H9 (cell line): ENCODE measurements around the gene CD68. TPM values are rescaled to one million over a fixed set of nuclear protein-coding genes. Genes with fewer than 3 reads are reported as not detected.

Experiments used
- DNase-seq: peaks from one replicate; pipeline ENCODE4 v3.0.0-alpha.2; 2017
- H2AFZ ChIP-seq: one replicate; pipeline ENCODE4 v1.6.1; 2013; ENCODE audit warnings: mild to moderate bottlenecking, low read length, control low read depth, moderate library complexity
- H2AK5ac ChIP-seq: 2 replicates; pipeline ENCODE4 v1.6.1; 2013; ENCODE audit warnings: low read length, control low read depth, mixed read lengths; ENCODE audit not compliant: insufficient read length
- H2BK120ac ChIP-seq: one replicate; pipeline ENCODE4 v1.6.1; 2013; ENCODE audit warnings: low read depth, mild to moderate bottlenecking, low read length, control low read depth, inconsistent platforms; ENCODE audit not compliant: poor library complexity, severe bottlenecking
- H2BK12ac ChIP-seq: 2 replicates; pipeline ENCODE4 v1.6.1; 2013; ENCODE audit warnings: low read length, control low read depth, mixed read lengths, low read depth; ENCODE audit not compliant: insufficient read length
- H2BK15ac ChIP-seq: 2 replicates; pipeline ENCODE4 v1.6.1; 2013; ENCODE audit warnings: low read depth, low read length, control low read depth
- H2BK20ac ChIP-seq: one replicate; pipeline ENCODE4 v1.6.1; 2013; ENCODE audit warnings: low read depth, mild to moderate bottlenecking, low read length, control low read depth, inconsistent platforms; ENCODE audit not compliant: poor library complexity, severe bottlenecking
- H2BK5ac ChIP-seq: 2 replicates; pipeline ENCODE4 v1.6.1; 2013; ENCODE audit warnings: low read length, control low read depth, mixed read lengths; ENCODE audit not compliant: insufficient read length
- H3K14ac ChIP-seq: 2 replicates; pipeline ENCODE4 v1.6.1; 2013; ENCODE audit warnings: low read length, control low read depth; ENCODE audit not compliant: insufficient read depth
- H3K18ac ChIP-seq: 2 replicates; pipeline ENCODE4 v1.6.1; 2013; ENCODE audit warnings: low read depth, mild to moderate bottlenecking, mixed read lengths, low read length, control low read depth; ENCODE audit not compliant: insufficient read length
- H3K23ac ChIP-seq: 2 replicates; pipeline ENCODE4 v1.6.1; 2013; ENCODE audit warnings: low read length, control low read depth, mixed read lengths, low read depth; ENCODE audit not compliant: insufficient read length
- H3K23me2 ChIP-seq: 2 replicates; pipeline ENCODE4 v1.6.1; 2013; ENCODE audit warnings: low read depth, mild to moderate bottlenecking, mixed read lengths, low read length, control low read depth; ENCODE audit not compliant: insufficient read length, poor library complexity, severe bottlenecking
- H3K27ac ChIP-seq: 2 replicates; pipeline ENCODE4 v1.5.1; 2013; ENCODE audit warnings: low read length, control low read depth, mixed read lengths, low read depth; ENCODE audit not compliant: insufficient read length
- H3K27me3 ChIP-seq: 2 replicates; pipeline ENCODE4 v1.6.1; 2013; ENCODE audit warnings: low read length, control low read depth, inconsistent platforms; ENCODE audit not compliant: insufficient read depth
- H3K4ac ChIP-seq: 2 replicates; pipeline ENCODE4 v1.6.1; 2013; ENCODE audit warnings: low read depth, mild to moderate bottlenecking, control low read depth, inconsistent platforms, low read length, moderate library complexity
- H3K4me1 ChIP-seq: 2 replicates; pipeline ENCODE4 v1.6.1; 2013; ENCODE audit warnings: low read length, control low read depth, inconsistent platforms; ENCODE audit not compliant: insufficient read depth
- H3K4me2 ChIP-seq: 2 replicates; pipeline ENCODE4 v1.6.1; 2013; ENCODE audit warnings: low read length, control low read depth, mixed read lengths; ENCODE audit not compliant: insufficient read length, insufficient read depth
- H3K56ac ChIP-seq: 2 replicates; pipeline ENCODE4 v1.6.1; 2013; ENCODE audit warnings: low read depth, mild to moderate bottlenecking, mixed read lengths, low read length, control low read depth; ENCODE audit not compliant: insufficient read length
- H3K79me1 ChIP-seq: 2 replicates; pipeline ENCODE4 v1.6.1; 2013; ENCODE audit warnings: low read depth, mild to moderate bottlenecking, moderate library complexity, low read length, control low read depth, inconsistent platforms; ENCODE audit not compliant: insufficient read depth, poor library complexity, severe bottlenecking
- H3K79me2 ChIP-seq: 2 replicates; pipeline ENCODE4 v1.6.1; 2013; ENCODE audit warnings: low read length, control low read depth, inconsistent platforms; ENCODE audit not compliant: insufficient read depth
- H3K9ac ChIP-seq: 2 replicates; pipeline ENCODE4 v1.6.1; 2013; ENCODE audit warnings: low read length, control low read depth, mixed read lengths; ENCODE audit not compliant: insufficient read length; ENCODE audit errors: extremely low read depth
- H3K9me3 ChIP-seq: one replicate; pipeline ENCODE4 v1.6.1; 2013; ENCODE audit warnings: low read depth, low read length, inconsistent platforms; ENCODE audit not compliant: control insufficient read depth
- H3T11ph ChIP-seq: one replicate; pipeline ENCODE4 v1.6.1; 2013; ENCODE audit warnings: mild to moderate bottlenecking, low read length, control low read depth, inconsistent platforms
- H4K20me1 ChIP-seq: one replicate; pipeline ENCODE4 v1.6.1; 2013; ENCODE audit not compliant: control insufficient read depth, insufficient read length, insufficient read depth
- H4K5ac ChIP-seq: 2 replicates; pipeline ENCODE4 v1.6.1; 2013; ENCODE audit warnings: low read depth, mild to moderate bottlenecking, mixed read lengths, low read length, control low read depth; ENCODE audit not compliant: insufficient read length
- H4K8ac ChIP-seq: replicated peaks from 2 replicates; pipeline ENCODE4 v1.6.1; 2013; ENCODE audit warnings: low read length, control low read depth, mixed read lengths, low read depth; ENCODE audit not compliant: insufficient read length
- H4K91ac ChIP-seq: 2 replicates; pipeline ENCODE4 v1.6.1; 2013; ENCODE audit warnings: low read depth, mild to moderate bottlenecking, moderate library complexity, mixed read lengths, low read length, control low read depth; ENCODE audit not compliant: insufficient read length
- H3K27ac Mint-ChIP-seq, 3 experiments: 2 replicates in 2 of 3; 3 replicates in 1 of 3; pipeline ENCODE4 v1.8.0; 2020 to 2021; ENCODE audit warnings: mixed read lengths in 3 of 3, mild to moderate bottlenecking in 1 of 3, moderate library complexity in 1 of 3
- H3K27me3 Mint-ChIP-seq: 2 replicates; pipeline ENCODE4 v1.8.0; 2021; ENCODE audit warnings: low read depth, mild to moderate bottlenecking, moderate library complexity, mixed read lengths
- H3K36me3 Mint-ChIP-seq, 3 experiments: 2 replicates in 2 of 3; 3 replicates in 1 of 3; pipeline ENCODE4 v1.8.0; 2020 to 2021; ENCODE audit warnings: low read depth in 3 of 3, mixed read lengths in 3 of 3; ENCODE audit not compliant: insufficient read depth in 1 of 3
- H3K4me1 Mint-ChIP-seq, 2 experiments: 2 replicates each; pipeline ENCODE4 v1.8.0; 2020; ENCODE audit warnings: mixed read lengths in 2 of 2
- H3K4me3 Mint-ChIP-seq, 2 experiments: 2 replicates in 1 of 2; 3 replicates in 1 of 2; pipeline ENCODE4 v1.8.0; 2020 to 2021; ENCODE audit warnings: mild to moderate bottlenecking in 2 of 2, mixed read lengths in 2 of 2, moderate library complexity in 1 of 2
- H3K9me3 Mint-ChIP-seq, 2 experiments: 2 replicates in 1 of 2; 3 replicates in 1 of 2; pipeline ENCODE4 v1.8.0; 2020; ENCODE audit warnings: mild to moderate bottlenecking in 2 of 2, mixed read lengths in 2 of 2, moderate library complexity in 1 of 2
- WGBS: extraction: QIAGEN DNeasy Blood & Tissue Kit; methylation state at CpG from one replicate; pipeline ENCODE4 v1.1.7; 2013; ENCODE audit warnings: missing lambda C conversion rate, low lambda C conversion rate, mixed read lengths; ENCODE audit not compliant: insufficient read length; ENCODE audit errors: extremely low coverage; 5-methylcytosine and 5-hydroxymethylcytosine counted together
- total RNA-seq: library from RNA; stranded (reverse); gene quantifications from 2 replicates; pipeline ENCODE4 v1.2.1, GENCODE V29; 2021
- TF ChIP-seq, protein P1 (sequence below): fragments of 200-600 bp; sonication (generic); conservative IDR thresholded peaks from 3 replicates; pipeline ENCODE4 v1.8.0; 2021; ENCODE audit warnings: antibody characterized with exemption, mild to moderate bottlenecking

CD68 gene
- total RNA-seq, 1 experiment from 2014 or later, result 0.42 TPM

DNA sequence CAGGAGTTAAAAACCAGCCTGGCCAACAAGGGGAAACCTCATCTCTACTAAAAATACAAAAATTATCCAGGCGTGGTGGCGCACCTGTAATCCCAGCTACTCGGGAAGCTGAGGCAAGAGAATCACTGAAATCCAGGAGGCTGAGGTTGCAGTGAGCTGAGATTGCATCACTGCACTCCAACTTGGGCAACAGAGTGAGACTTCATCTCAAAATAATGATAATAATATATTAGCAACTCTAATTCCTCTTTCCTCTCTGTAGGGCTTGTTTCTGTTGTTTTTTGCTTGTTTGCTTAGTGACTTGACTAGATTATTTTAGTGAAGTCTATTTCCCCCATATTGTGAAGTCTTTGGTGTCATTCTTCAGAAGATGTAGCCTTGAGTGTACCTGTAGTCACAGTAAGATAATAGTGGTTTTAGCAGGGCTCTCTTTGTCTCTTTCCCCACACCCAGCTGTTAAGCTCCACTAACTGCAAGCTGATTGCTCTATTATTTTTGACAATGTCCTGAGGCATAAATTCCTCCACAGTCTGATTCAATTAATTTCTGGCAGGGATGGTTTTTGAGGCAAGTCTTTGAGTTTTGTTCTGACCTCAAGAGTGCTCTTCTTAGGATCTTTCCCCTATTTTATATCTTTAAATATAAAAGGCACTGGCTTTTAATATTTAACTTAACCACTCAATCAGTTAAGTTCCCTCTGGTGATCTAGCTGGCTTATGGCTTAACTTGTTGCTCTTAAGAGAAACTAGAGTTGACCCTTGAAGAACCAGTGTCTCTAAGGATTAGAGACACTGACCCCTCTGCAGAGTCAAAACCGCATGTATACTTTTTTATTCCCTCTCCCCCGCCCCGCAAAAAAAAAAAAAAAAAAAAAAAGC is 49.2 kb upstream of the CD68 start:
- TF ChIP-seq, protein P1, sequence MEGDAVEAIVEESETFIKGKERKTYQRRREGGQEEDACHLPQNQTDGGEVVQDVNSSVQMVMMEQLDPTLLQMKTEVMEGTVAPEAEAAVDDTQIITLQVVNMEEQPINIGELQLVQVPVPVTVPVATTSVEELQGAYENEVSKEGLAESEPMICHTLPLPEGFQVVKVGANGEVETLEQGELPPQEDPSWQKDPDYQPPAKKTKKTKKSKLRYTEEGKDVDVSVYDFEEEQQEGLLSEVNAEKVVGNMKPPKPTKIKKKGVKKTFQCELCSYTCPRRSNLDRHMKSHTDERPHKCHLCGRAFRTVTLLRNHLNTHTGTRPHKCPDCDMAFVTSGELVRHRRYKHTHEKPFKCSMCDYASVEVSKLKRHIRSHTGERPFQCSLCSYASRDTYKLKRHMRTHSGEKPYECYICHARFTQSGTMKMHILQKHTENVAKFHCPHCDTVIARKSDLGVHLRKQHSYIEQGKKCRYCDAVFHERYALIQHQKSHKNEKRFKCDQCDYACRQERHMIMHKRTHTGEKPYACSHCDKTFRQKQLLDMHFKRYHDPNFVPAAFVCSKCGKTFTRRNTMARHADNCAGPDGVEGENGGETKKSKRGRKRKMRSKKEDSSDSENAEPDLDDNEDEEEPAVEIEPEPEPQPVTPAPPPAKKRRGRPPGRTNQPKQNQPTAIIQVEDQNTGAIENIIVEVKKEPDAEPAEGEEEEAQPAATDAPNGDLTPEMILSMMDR, result no peak
- DNase-seq, result no peak
- no peak overlapping the region for H2BK120ac ChIP-seq
- no peak overlapping the region for H2BK20ac ChIP-seq
- H3K79me2 ChIP-seq, result no peaks in the 10 kb centered on the region
- H4K20me1 ChIP-seq, result no peaks in the 10 kb centered on the region
- H2AK5ac ChIP-seq, result no peak overlapping the region
- H3K9ac ChIP-seq, result no peak overlapping the region
- no peak overlapping the region for H2BK15ac ChIP-seq
- H3K18ac ChIP-seq, result no peak overlapping the region
- no peaks in the 10 kb centered on the region for H3K4me1 ChIP-seq
- no peaks in the 10 kb centered on the region for H3K79me1 ChIP-seq
- no peak overlapping the region for H3K27ac ChIP-seq
- WGBS, result no CpG with 5 or more reads among the region's 6 CpGs
- no peak overlapping the region for H3K14ac ChIP-seq
- no peak overlapping the region for H3K56ac ChIP-seq
- no peak overlapping the region for H3K4me3 Mint-ChIP-seq
- no peak overlapping the region for H2BK12ac ChIP-seq
- no peak overlapping the region for H4K8ac ChIP-seq
- no peak overlapping the region for H3K4ac ChIP-seq
- no peak overlapping the region for H3K4me2 ChIP-seq
- no peaks in the 10 kb centered on the region for H3K27me3 ChIP-seq
- H3K27ac Mint-ChIP-seq, result no peak overlapping the region
- no peaks in the 10 kb centered on the region for H3K4me1 Mint-ChIP-seq
- peaks cover 6 to 11% (median 9%) of the 10 kb centered on the region in 3 experiments; a peak in 6 of 7 replicates for H3K36me3 Mint-ChIP-seq
- no peak overlapping the region for H2AFZ ChIP-seq
- no peaks in the 10 kb centered on the region for H3K9me3 ChIP-seq
- H3K27me3 Mint-ChIP-seq, result peaks cover 8% of the 10 kb centered on the region
- no peak overlapping the region for H3K23ac ChIP-seq
- no peak overlapping the region for H4K91ac ChIP-seq
- H3T11ph ChIP-seq, result no peak overlapping the region
- H3K9me3 Mint-ChIP-seq, result peaks cover 27 to 32% of the 10 kb centered on the region in 2 experiments
- H4K5ac ChIP-seq, result no peak overlapping the region
- H2BK5ac ChIP-seq, result no peak overlapping the region
- H3K23me2 ChIP-seq, result no peaks in the 10 kb centered on the region
